WI38 (cell line): ENCODE data around the gene FAM149A.

Experiments
- H3K4me3 ChIP-seq: 2 replicates; pipeline ENCODE4 v1.5.1; 2011; ENCODE audit warnings: low read depth, mild to moderate bottlenecking, control low read depth, low read length
- CTCF ChIP-seq: IDR thresholded peaks from 2 replicates; pipeline ENCODE4 v1.5.1; 2012; ENCODE audit warnings: low read depth, mild to moderate bottlenecking, control low read depth, low read length

The FAM149A gene

GRCh38 chr4:186088523-186088922 is 16.0 kb upstream of the FAM149A start:
- H3K4me3 ChIP-seq = no peak overlapping the region
- no peak for TF ChIP-seq CTCF

- no peak for TF ChIP-seq CTCF
- H3K4me3 ChIP-seq = no peak overlapping the region
Observed at GRCh38 chr4:186092296-186092695, 12.2 kb upstream of the FAM149A start.

GRCh38 chr4:186095406-186095805 is 9.1 kb upstream of the FAM149A start:
- TF ChIP-seq CTCF = no peak
- no peak overlapping the region for H3K4me3 ChIP-seq

- no peak overlapping the region for H3K4me3 ChIP-seq
- TF ChIP-seq CTCF = no peak
Observed at GRCh38 chr4:186096681-186097165, 7.8 kb upstream of the FAM149A start.

- H3K4me3 ChIP-seq = no peak overlapping the region
Observed at GRCh38 chr4:186097386-186097785, 7.1 kb upstream of the FAM149A start.

GRCh38 chr4:186102931-186103330 is 1.6 kb upstream of the FAM149A start:
- no peak for TF ChIP-seq CTCF
- H3K4me3 ChIP-seq = no peak overlapping the region

More at GRCh38 chr4:186097386-186097785, 7.1 kb upstream of the FAM149A start:
- TF ChIP-seq CTCF = no peak

GRCh38 chr4:186104890-186105646 is 564 bp downstream of the FAM149A start:
- no peak overlapping the region for H3K4me3 ChIP-seq

More at GRCh38 chr4:186104890-186105646, 564 bp downstream of the FAM149A start:
- no peak for TF ChIP-seq CTCF
